HG03135 (cell line): ENCODE results near the gene GRIP1.

Experiments used
- ATAC-seq: cut with Tn5 transposase; IDR thresholded peaks from one replicate; pipeline ENCODE4 v1.9.1; 2021; ENCODE audit warnings: mild to moderate bottlenecking, moderate library complexity; ENCODE audit not compliant: unreplicated experiment

Gene GRIP1, protein sequence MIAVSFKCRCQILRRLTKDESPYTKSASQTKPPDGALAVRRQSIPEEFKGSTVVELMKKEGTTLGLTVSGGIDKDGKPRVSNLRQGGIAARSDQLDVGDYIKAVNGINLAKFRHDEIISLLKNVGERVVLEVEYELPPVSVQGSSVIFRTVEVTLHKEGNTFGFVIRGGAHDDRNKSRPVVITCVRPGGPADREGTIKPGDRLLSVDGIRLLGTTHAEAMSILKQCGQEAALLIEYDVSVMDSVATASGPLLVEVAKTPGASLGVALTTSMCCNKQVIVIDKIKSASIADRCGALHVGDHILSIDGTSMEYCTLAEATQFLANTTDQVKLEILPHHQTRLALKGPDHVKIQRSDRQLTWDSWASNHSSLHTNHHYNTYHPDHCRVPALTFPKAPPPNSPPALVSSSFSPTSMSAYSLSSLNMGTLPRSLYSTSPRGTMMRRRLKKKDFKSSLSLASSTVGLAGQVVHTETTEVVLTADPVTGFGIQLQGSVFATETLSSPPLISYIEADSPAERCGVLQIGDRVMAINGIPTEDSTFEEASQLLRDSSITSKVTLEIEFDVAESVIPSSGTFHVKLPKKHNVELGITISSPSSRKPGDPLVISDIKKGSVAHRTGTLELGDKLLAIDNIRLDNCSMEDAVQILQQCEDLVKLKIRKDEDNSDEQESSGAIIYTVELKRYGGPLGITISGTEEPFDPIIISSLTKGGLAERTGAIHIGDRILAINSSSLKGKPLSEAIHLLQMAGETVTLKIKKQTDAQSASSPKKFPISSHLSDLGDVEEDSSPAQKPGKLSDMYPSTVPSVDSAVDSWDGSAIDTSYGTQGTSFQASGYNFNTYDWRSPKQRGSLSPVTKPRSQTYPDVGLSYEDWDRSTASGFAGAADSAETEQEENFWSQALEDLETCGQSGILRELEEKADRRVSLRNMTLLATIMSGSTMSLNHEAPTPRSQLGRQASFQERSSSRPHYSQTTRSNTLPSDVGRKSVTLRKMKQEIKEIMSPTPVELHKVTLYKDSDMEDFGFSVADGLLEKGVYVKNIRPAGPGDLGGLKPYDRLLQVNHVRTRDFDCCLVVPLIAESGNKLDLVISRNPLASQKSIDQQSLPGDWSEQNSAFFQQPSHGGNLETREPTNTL

DNA sequence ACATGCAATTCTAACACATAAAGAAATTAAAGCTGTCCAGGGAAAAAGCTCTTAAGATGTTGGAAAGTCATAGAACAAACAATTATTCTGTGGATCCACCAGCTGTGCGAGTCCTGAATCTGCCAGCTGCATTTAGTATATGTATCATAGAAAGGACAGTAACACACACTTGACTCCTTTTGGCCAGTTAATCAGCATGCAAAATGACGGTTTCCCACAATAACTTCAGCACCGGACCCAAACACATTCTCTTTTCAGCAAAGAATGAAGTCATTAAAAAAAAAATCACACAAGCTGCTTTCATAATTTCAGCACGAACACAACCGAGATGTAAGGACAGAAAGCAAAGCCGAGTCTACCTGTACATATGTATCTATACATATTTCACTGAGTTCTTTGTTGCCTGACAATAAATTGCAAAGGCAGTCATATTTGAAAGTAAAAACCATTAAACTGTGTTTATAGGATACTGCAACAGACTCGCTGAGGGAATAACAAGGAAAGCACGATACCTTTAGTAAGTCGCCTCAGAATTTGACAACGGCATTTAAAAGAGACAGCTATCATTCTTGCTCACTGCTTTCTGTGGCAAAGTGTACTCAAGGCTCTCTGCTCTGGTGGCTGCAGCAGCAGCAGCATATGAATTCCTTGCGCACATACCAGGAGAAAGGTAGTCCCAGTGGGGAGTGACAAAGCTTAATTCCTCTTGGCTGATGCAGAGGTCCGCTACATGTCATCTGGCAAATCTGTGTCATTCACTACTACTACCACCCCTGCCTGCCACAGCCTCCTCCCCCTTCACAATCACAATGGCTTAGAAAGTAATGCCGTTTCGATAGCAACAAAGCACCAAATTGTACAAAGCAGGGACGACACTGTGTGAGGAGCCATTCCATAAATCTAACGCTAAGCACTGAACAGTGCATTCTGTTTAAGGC is at the start of gene GRIP1:
GRIP1 (minus strand) TSS at position 739 of the 938 bp plus-strand sequence; CDS start at position 567, 172 bp downstream.
- ATAC-seq, result no peak

DNA sequence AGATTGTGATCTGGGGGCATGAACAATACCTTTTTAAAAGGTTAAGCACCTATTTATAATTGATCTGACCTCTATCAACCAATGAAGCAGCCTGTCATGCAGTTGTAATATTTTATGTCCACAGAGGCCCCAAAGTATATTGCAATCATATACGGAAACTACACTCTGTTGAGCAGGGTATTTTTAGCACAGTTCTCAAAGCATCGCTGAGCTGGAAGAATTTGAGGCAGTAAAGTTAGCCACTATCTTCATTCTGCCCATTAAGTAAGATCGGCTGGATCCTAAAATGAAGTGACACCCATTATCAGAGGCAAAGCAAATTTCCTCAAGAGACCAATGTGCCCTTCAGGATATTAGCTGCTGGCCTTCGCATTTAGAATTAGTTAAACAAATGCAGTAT is 47.7 kb upstream of the GRIP1 start:
- ATAC-seq, result no peak

- ATAC-seq, result no peak
These were observed 46.2 kb upstream of the GRIP1 start for GRCh38 chr12:66725031-66725430.

- ATAC-seq, result no peak
These were observed 45.7 kb upstream of the GRIP1 start for GRCh38 chr12:66724616-66725015.

- no peak for ATAC-seq
These were observed 45.1 kb upstream of the GRIP1 start for GRCh38 chr12:66724026-66724425.

GRCh38 chr12:66719862-66720261 is 41.0 kb upstream of the GRIP1 start:
- ATAC-seq, result no peak

GRCh38 chr12:66717036-66717673 is 38.3 kb upstream of the GRIP1 start:
- ATAC-seq, result no peak

DNA sequence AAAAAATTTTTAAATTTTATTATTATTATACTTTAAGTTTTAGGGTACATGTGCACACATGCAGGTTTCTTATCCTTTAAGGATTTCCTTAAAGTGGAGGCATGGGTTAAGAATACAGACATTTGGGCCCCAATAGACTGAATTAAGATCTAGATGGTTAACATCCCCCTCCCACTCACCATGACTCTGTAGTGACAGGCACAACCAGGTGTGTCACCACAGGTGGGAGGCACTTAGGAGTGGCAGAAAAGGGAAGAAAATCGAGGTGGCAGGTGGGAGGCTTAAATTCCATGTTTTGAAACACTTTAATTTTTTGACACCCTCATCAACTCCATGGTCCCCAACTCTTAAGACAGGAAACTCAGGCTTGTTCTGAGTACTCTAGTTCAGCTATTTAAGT is 37.6 kb upstream of the GRIP1 start:
- ATAC-seq, result no peak

DNA sequence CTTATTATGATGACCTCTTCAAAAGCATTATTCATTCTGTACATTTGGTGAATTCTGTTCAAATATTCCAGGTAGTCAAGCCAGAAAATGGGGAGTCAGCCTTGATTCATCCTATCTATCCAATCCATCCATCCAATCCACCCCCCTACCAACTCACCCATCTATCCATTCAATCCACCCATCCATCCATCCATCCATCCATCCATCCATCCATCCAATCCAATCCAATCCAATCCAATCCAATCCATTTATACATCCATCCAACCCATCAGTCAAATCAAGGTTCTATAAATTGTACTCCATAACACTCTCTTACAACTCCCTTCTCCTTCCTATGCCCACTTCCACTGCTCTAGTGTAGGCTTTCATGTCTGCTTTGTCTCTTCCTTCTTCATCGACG is 35.8 kb upstream of the GRIP1 start:
- no peak for ATAC-seq

GRCh38 chr12:66713984-66714383 is 35.1 kb upstream of the GRIP1 start:
- ATAC-seq, result no peak

GRCh38 chr12:66709893-66710292 is 31.0 kb upstream of the GRIP1 start:
- no peak for ATAC-seq

GRCh38 chr12:66709457-66709773 is 30.5 kb upstream of the GRIP1 start:
- ATAC-seq, result no peak

DNA sequence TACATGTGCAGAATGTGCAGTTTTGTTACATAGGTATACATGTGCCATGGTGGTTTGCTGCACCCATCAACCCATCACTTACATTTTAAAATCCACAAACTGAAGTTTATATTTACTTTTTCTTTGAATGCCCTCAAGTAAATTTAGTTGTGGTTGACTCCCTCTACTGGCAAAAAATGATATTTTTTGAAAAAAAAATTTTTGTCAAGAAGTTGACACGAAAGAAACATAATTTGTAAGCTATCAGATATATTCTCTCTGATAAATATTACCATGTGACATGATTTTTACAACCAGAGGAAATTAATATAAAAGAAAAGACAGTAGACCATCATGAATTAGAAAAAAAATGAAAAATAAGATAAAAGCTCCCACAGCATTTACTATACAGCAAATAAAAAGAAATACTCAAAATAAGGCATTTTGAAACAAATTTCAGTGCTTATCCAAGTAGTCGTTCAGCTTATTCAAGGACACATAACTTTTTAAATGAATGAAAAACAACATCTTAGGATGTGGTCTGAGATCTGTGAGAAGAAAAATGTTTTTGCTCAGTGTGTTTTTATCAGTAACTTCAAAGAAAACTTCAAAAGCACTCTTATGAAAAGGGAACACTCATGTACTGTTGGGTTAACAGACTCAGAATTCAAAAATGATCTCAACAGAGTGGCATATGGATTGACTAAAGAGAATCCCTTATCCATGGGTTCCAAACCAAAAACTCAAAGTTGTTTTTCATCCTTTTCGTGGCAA is 30.0 kb upstream of the GRIP1 start:
- ATAC-seq, result no peak

DNA sequence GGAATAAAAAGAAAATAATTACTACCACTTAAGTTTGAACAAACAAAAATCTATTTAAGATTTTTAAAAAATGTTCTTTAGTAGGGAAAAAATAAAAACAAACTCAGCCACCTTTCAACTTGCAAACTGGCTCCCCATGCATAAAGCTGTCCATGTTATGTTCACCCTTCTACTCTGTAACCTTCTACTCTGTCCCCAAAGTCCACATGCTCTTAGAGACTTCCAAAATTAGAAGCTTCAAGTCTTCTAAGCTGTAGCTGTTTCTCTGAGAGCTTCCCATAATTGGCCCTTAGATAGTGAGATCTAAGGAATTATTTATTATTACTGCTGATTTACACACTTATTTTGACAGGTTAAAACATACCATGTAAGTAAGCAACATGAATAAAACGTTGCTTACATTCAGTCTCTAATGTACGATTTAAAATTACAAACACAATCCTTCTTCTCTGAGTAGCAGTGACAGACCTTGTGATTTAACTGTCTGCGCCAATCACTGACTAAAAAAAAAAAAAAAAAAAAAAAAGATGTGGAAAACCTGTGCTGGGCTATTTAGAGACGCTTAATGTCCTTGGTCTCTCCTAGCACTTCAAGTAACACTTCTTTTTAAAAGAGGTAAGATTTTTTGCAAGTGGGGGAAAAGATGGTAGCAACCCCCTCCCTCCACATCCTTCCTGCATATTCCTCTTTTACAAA is 28.3 kb upstream of the GRIP1 start:
- no peak for ATAC-seq

- no peak for ATAC-seq
These were observed 21.0 kb upstream of the GRIP1 start for GRCh38 chr12:66699738-66700482.

DNA sequence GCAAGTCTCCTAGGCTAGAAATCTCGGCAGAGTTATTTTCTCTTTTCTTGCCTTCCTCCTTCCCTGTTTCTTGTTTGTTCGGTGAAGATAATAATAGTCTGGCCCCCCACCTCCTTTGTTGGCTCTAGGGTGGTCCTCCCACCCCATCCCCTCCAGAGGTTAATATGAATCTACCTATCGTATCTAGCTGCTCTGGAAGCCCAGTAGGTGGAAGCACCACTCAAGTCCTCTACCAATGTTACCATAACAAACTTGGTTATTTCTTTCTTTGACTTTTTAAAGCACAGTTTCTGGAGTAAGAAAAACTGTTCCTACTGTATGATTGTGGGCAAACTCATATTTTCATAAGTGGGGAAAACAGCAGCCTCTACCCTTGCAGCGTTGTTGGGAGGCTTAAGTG is 19.7 kb upstream of the GRIP1 start:
- no peak for ATAC-seq

DNA sequence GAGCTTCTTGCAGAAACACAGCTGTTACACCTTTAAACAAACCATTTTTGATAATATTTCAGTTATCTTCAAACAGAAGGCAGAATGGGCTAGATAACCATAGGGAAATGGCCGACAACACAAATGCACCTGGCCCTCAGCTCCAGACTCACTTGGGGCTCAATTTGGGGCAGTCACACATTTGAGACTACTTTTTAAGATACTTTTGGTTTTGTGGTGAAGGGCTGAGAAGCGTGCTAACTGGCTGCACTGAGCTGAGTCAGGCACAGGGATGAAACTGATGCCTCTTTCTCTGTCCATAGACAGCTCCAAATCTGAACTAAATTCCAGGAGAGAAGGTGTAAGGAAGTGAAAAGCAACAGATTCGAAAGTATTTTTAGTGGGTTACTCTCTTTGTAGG is 18.5 kb upstream of the GRIP1 start:
- ATAC-seq, result no peak
